Measurements from ENCODE around the gene TCF3.
A peak's percentile ranks its signal among the peaks of the same experiment; 100 is the strongest.

DNA sequence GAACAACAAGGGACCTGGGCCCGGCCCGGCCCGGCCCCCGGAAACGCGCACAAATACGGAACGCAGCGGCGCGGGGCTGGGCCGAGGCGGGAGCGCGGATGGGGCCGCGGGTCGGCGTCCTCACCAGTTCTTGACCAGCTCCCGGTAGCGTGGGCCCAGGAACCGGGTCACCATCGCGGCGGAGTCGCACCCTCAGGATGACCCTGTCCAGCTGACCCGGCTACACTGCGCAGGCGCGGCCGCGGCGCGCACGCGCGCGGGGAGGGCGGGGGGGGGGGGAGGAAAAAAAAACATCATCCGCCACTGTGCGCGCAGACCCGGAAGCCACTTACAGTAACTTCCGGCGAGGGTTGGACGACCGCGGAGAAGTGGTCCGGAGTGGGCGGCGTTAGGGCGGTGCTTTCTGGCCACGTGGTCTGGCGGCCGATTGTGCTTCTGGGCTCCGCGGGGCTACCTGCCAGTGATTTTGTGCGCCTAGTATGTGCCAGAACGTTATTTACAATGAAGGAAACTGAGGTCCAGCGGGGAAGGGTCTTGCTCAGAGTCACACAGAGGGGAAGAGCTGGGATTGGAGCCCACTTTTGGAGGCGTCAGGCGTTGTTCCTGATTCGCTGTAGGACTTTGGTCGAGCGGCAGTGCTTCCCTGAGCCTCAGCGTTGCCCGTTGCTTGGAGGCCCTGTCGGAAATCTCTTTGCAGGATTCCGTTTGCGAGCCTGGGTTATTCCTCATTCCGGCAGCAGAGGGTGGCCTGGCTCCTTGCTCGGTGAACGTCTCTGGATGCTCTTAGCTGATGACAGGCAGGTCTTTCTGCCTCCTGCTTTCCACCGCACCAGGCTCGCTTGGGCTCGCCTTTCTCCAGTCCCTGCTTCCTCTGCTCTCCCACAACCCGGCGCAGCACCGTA lies 46.9 kb downstream of the TCF3 start, which contains the start of gene UQCR11:
- TF ChIP-seq EZH2 (IDR thresholded peaks at IDR 0.05; ENCODE audit: borderline replicate concordance, insufficient read depth, low read length, poor library complexity, severe bottlenecking) (no peak), CTCF (IDR thresholded peaks at IDR 0.05; ENCODE audit: poor library complexity, severe bottlenecking) (peak; percentile 97), EP300 (conservative IDR thresholded peaks at IDR 0.05; ENCODE audit: poor library complexity, severe bottlenecking) (peak; percentile 58), SMC3 (conservative IDR thresholded peaks at IDR 0.05; ENCODE audit: poor library complexity) (peak; percentile 93), RAD21 (conservative IDR thresholded peaks at IDR 0.05) (peak; percentile 95), POLR2AphosphoS5 (IDR thresholded peaks at IDR 0.05) (peak; percentile 87), MXI1 (conservative IDR thresholded peaks at IDR 0.05; ENCODE audit: poor library complexity, severe bottlenecking) (peak; percentile 88)
- TF ChIP-seq, protein P1, sequence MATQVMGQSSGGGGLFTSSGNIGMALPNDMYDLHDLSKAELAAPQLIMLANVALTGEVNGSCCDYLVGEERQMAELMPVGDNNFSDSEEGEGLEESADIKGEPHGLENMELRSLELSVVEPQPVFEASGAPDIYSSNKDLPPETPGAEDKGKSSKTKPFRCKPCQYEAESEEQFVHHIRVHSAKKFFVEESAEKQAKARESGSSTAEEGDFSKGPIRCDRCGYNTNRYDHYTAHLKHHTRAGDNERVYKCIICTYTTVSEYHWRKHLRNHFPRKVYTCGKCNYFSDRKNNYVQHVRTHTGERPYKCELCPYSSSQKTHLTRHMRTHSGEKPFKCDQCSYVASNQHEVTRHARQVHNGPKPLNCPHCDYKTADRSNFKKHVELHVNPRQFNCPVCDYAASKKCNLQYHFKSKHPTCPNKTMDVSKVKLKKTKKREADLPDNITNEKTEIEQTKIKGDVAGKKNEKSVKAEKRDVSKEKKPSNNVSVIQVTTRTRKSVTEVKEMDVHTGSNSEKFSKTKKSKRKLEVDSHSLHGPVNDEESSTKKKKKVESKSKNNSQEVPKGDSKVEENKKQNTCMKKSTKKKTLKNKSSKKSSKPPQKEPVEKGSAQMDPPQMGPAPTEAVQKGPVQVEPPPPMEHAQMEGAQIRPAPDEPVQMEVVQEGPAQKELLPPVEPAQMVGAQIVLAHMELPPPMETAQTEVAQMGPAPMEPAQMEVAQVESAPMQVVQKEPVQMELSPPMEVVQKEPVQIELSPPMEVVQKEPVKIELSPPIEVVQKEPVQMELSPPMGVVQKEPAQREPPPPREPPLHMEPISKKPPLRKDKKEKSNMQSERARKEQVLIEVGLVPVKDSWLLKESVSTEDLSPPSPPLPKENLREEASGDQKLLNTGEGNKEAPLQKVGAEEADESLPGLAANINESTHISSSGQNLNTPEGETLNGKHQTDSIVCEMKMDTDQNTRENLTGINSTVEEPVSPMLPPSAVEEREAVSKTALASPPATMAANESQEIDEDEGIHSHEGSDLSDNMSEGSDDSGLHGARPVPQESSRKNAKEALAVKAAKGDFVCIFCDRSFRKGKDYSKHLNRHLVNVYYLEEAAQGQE (IDR thresholded peaks at IDR 0.05; ENCODE audit: borderline replicate concordance): peak; percentile 74
